Stimulated activated naive CD8-positive, alpha-beta T cell treated with anti-CD3 and anti-CD28 coated beads, Interleukin-15, Interleukin-2, amounts not matched to agents 100 U/mL and 50 U/mL, for 24 hours (primary cell): ENCODE measurements around the gene DPP4.
"Not testable (repeated sequence)": the region's sequence is repeated elsewhere in the genome, so short reads cannot be mapped to it uniquely, and the experiment has no call there.

ENCODE experiments used
- ATAC-seq: fragments of 150-1000 bp; cut with Tn5 transposase; one replicate; pipeline ENCODE4 v1.10.0; 2021
- DNase-seq: peaks from one replicate; pipeline ENCODE4 v3.0.0; 2021

Gene DPP4

DNA sequence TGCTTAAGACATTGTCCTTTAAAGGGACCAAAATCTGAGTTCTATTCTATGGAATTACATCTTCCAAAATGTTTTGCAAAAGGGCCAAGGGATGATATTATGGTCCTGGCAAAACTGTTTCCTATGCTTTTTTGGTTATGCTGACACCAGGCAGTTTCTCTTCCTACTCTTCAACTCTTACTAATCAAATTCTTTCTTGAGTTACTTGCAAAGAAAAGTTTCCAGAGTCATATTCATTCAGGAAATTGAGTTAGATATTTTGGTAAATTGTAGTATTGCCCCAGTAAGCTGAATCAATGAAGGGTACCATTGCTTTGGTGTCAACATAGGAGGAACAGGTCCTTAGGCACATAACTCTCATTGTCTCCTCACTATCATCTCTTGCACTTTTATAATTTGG, 118.8 kb downstream of the DPP4 start:
- DNase-seq (no peak), ATAC-seq (no peak)

DNA sequence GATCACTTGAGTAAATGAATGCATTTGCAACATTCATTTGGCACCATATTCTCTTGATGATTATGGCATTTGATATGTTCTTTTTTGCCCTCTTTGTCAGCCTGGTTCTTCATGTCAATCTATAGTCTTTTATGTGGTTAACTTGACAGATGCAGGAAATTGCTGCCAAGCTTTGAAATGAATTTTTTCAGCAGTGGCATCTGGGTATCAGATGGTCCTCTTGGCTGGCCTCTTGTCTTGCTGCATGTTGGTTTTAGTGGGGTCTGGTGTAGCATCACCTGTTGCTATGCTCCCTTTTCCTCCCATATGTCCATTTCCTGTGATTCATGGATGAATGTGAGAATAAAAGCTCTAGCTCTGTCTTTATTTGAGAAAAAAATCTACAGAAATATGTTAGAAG, 119.9 kb downstream of the DPP4 start:
- ATAC-seq (peak; percentile 9), DNase-seq (no peak)

DNA sequence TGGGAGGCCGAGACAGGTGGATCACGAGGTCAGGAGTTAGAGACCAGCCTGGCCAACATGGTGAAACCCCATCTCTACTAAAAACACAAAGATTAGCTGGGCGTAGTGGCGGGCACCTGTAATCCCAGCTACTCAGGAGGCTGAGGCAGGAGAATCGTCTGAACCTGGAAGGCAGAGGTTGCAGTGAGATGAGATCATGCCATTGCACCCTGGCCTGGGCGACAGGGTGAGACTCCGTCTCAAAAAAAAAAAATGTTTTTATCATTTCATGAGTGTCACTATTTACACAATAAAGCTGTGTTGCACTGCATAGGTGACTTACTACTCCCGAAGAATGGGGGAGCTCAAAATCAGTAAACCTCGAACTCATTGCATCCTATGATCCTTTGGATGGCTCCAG, 120.6 kb downstream of the DPP4 start:
- DNase-seq, ATAC-seq: not testable (repeated sequence)

DNA sequence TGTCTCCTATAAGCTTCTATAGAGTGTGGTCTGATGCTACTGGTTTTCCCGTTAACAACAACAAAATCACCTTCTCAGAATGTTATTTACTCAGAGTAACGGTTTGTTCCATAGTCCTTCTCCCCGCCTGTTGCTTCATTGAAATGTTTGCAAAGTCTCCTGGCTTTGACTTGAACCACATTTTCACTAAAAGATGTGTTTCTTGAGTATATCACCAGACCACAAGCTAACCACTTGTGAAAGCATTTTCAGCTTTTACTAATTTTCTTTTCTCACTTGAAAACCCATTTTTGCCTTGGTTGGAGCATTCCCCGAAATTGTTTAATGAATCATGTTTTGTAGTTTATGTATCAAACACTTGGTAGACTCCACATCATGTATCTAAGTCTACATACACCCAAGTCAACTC, 121.2 kb downstream of the DPP4 start:
- DNase-seq (no peak), ATAC-seq (peak; percentile 85)

DNA sequence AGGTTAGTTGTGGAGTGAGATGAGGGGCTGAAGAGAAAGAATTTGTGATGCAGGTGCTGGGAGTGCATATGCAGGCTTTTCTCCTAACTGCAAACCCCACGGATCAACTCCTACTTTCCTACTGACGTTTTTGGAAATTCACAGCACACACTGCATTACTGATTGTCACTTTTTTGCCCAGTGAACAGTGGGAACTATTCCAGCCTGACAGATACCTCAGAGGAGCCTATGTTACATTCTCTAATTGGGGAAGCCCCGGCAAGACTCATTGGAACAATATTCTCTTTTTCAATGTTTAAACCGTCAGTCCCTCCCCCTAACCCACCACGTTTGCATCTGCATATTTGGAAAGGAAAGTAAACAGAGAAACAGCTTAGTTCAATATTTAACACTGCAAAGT, 126.2 kb downstream of the DPP4 start:
- no peak for DNase-seq
- ATAC-seq = no peak

DNA sequence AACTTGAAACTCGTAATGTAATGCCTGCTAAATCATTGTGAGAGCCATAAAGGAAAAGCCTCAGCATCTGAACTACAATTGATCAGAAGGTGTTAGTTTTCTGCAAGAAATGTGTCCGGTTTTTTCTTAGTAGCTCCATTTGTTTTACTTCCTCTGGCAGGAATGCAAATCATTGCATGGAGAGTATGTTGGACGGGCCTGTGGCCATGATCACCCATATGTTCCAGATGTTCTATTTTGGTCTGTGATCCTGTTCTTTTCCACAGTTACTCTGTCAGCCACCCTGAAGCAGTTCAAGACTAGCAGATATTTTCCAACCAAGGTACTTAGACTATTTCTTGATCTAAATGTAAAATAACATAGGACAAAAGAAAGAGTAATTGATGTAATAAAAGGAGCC, 126.6 kb downstream of the DPP4 start:
- no peak for ATAC-seq

DNA sequence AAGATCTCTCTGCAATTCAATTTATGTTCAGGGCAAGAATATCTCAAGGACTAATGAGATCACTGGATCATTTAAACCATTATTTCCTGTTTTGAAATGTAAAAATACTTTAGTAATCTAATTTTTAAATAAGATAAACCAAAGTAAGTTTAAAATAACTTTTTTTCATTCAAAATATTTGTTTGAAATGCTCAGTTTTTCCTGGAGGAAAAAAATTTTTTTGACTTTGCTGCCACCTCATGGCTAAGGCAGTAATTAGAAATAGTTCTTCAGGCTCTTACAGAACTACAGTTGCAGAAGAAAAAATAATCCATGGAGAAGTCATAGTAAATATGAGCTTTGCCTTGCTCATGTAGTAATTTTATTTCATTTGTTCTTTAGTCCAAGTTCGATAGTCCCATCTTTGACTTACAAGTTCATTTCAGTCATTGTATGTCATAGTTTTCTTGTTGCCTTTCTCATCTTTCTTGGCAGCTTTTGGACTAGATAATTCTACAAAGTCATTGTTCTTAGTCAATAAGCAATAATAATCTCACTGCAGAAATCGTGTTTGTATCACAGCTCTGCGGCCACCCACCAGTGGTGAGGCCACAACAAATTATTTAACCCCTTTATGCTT, 127.4 kb downstream of the DPP4 start:
- ATAC-seq = no peak
- no peak for DNase-seq

More for the DNA sequence above, 126.6 kb downstream of the DPP4 start:
- DNase-seq = no peak

DNA sequence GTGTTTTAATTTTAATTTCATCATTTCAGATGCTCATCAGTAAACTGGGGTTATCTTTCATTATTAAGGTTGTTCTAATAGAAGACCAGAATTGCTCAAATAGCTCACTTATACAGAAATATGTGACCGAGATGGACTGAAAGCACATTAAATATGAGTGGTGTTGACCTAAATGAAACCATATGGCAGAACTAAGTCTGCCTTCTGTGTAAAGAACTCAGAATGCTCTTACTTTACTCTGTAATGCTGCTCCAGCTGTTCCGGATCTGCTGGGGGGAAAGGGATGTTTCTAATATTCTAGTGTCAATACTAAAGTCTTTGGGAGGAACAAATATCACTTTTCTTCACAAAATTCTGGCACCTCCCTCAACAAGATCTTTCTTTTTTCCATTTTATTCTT, 131.0 kb downstream of the DPP4 start:
- no peak for DNase-seq

More for the DNA sequence above, 131.0 kb downstream of the DPP4 start:
- ATAC-seq = no peak
